Hepatocyte (in vitro differentiated cells): ENCODE measurements around the gene GRK5. TPM values are rescaled to one million over a fixed set of nuclear protein-coding genes. Genes with fewer than 3 reads are reported as not detected.

Experiments
- DNase-seq: peaks from one replicate; pipeline ENCODE4 v3.0.0-alpha.2; 2016; ENCODE audit warnings: low spot score
- H2AFZ ChIP-seq: fragments of 200-600 bp; sonication (generic); 2 replicates; pipeline ENCODE4 v1.6.0; 2016; ENCODE audit warnings: antibody characterized with exemption, mild to moderate bottlenecking
- H3K27ac ChIP-seq: fragments of 200-600 bp; sonication (generic); 2 replicates; pipeline ENCODE4 v1.5.1; 2016; ENCODE audit warnings: mild to moderate bottlenecking
- H3K27me3 ChIP-seq: fragments of 200-600 bp; sonication (generic); 2 replicates; pipeline ENCODE4 v1.6.1; 2016
- H3K36me3 ChIP-seq: fragments of 200-600 bp; sonication (generic); replicated peaks from 2 replicates; pipeline ENCODE4 v1.5.1; 2016; ENCODE audit warnings: low read depth; ENCODE audit not compliant: insufficient read depth
- H3K4me1 ChIP-seq: fragments of 200-600 bp; sonication (generic); 2 replicates; pipeline ENCODE4 v1.5.1; 2016; ENCODE audit warnings: mild to moderate bottlenecking, moderate library complexity; ENCODE audit not compliant: insufficient read depth
- H3K4me2 ChIP-seq: fragments of 200-600 bp; sonication (generic); 2 replicates; pipeline ENCODE4 v1.6.0; 2016
- H3K4me3 ChIP-seq: fragments of 200-600 bp; sonication (generic); 2 replicates; pipeline ENCODE4 v1.5.1; 2016; ENCODE audit warnings: mild to moderate bottlenecking
- H3K79me2 ChIP-seq: fragments of 200-600 bp; sonication (generic); 2 replicates; pipeline ENCODE4 v1.6.0; 2017; ENCODE audit warnings: mild to moderate bottlenecking
- H3K9me2 ChIP-seq: fragments of 200-600 bp; sonication (generic); replicated peaks from 2 replicates; pipeline ENCODE4 v1.6.0; 2017; ENCODE audit warnings: mild to moderate bottlenecking; ENCODE audit not compliant: insufficient read depth
- H3K9me3 ChIP-seq: fragments of 200-600 bp; sonication (generic); 2 replicates; pipeline ENCODE4 v1.5.1; 2016; ENCODE audit warnings: low read depth, mild to moderate bottlenecking
- H4K20me1 ChIP-seq: fragments of 200-600 bp; sonication (generic); 2 replicates; pipeline ENCODE4 v1.6.0; 2016; ENCODE audit warnings: mild to moderate bottlenecking; ENCODE audit not compliant: insufficient read depth, poor library complexity, severe bottlenecking
- CTCF ChIP-seq: fragments of 200-600 bp; sonication (generic); IDR thresholded peaks from 2 replicates; pipeline ENCODE4 v1.5.1; 2016; ENCODE audit warnings: antibody characterized with exemption, mild to moderate bottlenecking; ENCODE audit not compliant: poor library complexity
- EZH2 ChIP-seq: fragments of 200-600 bp; sonication (generic); IDR thresholded peaks from 2 replicates; pipeline ENCODE4 v1.6.1; 2016; ENCODE audit warnings: antibody characterized with exemption, mild to moderate bottlenecking, borderline replicate concordance
- EZH2phosphoT487 ChIP-seq: fragments of 200-600 bp; sonication (generic); IDR thresholded peaks from one replicate; pipeline ENCODE4 v1.6.1; 2018; ENCODE audit warnings: antibody characterized with exemption, mild to moderate bottlenecking, low read depth, moderate library complexity; ENCODE audit not compliant: unreplicated experiment, severe bottlenecking
- WGBS: methylation state at CpG from one replicate; pipeline ENCODE4 v1.1.6; 2016; ENCODE audit warnings: low lambda C conversion rate; ENCODE audit errors: missing lambda C conversion rate; 5-methylcytosine and 5-hydroxymethylcytosine counted together
- polyA plus RNA-seq: library from polyadenylated mRNA; unstranded; fragments of >200 nt; fragmentation: Nextera tagmentation; extraction: Ambion mirVana; gene quantifications from 2 replicates; pipeline ENCODE4 v1.2.1, GENCODE V29; 2016
- total RNA-seq: library from RNA; depleted of rRNA; stranded (reverse); fragments of >200 nt; gene quantifications from 2 replicates; pipeline ENCODE4 v1.2.3, GENCODE V29; 2014

GRK5 gene
- total and polyA plus RNA-seq, 2 experiments from 2014 or later: 7.6 to 19.9 TPM

- 21% methylated on average over 10 of the region's 10 CpGs for WGBS
- Histone ChIP-seq H4K20me1 (no peaks in the 10 kb centered on the region), H3K79me2 (no peaks in the 10 kb centered on the region), H3K9me2 (no peaks in the 10 kb centered on the region), H3K36me3 (no peaks in the 10 kb centered on the region), H3K4me2 (peak overlapping the region; percentile 41), H3K27me3 (no peaks in the 10 kb centered on the region), H3K4me3 (no peak overlapping the region), H3K4me1 (peaks cover 20% of the 10 kb centered on the region), H2AFZ (no peak overlapping the region), H3K27ac (peak overlapping the region; percentile 87), H3K9me3 (no peaks in the 10 kb centered on the region)
- DNase-seq: peak; percentile 69
- TF ChIP-seq EZH2: no peak
- TF ChIP-seq CTCF: no peak
- TF ChIP-seq EZH2phosphoT487: no peak
Observed at GRCh38 chr10:119414081-119414611, 206.8 kb downstream of the GRK5 start.

GRCh38 chr10:119415121-119415520 lies 207.8 kb downstream of the GRK5 start:
- Histone ChIP-seq H3K27ac (no peak overlapping the region), H4K20me1 (no peaks in the 10 kb centered on the region), H3K79me2 (no peaks in the 10 kb centered on the region), H3K27me3 (no peaks in the 10 kb centered on the region), H3K36me3 (no peaks in the 10 kb centered on the region), H3K4me2 (no peak overlapping the region), H3K9me3 (no peaks in the 10 kb centered on the region), H3K4me1 (peaks cover 20% of the 10 kb centered on the region), H2AFZ (no peak overlapping the region), H3K4me3 (no peak overlapping the region), H3K9me2 (no peaks in the 10 kb centered on the region)
- TF ChIP-seq EZH2phosphoT487 (no peak), EZH2 (no peak), CTCF (no peak)
- 93% methylated on average over 6 of the region's 6 CpGs for WGBS
- DNase-seq: no peak

- Histone ChIP-seq H3K27ac (no peak overlapping the region), H3K79me2 (no peaks in the 10 kb centered on the region), H2AFZ (no peak overlapping the region), H3K4me2 (no peak overlapping the region), H3K9me3 (no peaks in the 10 kb centered on the region), H3K4me3 (no peak overlapping the region), H3K4me1 (peaks cover 20% of the 10 kb centered on the region), H3K9me2 (no peaks in the 10 kb centered on the region), H4K20me1 (no peaks in the 10 kb centered on the region), H3K27me3 (no peaks in the 10 kb centered on the region), H3K36me3 (no peaks in the 10 kb centered on the region)
- no peak for DNase-seq
- 88% methylated on average over 21 of the region's 21 CpGs for WGBS
- TF ChIP-seq EZH2 (no peak), EZH2phosphoT487 (no peak), CTCF (no peak)
Observed at GRCh38 chr10:119415536-119416503, 208.4 kb downstream of the GRK5 start.
